Measurements from ENCODE around the gene LRRC39.

The LRRC39 gene

GRCh38 chr1:100145116-100145515 lies 32.9 kb downstream of the LRRC39 start:
- no peak for DNase-seq

- DNase-seq = no peak
These were observed 35.7 kb downstream of the LRRC39 start for GRCh38 chr1:100142343-100142742.

GRCh38 chr1:100141192-100141591 lies 36.9 kb downstream of the LRRC39 start:
- no peak for DNase-seq

GRCh38 chr1:100137602-100138001 lies 40.5 kb downstream of the LRRC39 start:
- DNase-seq = no peak

- DNase-seq = no peak
These were observed 43.2 kb downstream of the LRRC39 start for GRCh38 chr1:100134872-100135271.

- DNase-seq = peak; percentile 96
These were observed 45.2 kb downstream of the LRRC39 start, which contains the start of the genes SASS6 and TRMT13 for GRCh38 chr1:100132566-100133477. Gene SASS6 (minus strand): TSS chr1:100132930. CDS start chr1:100132814, 116 bp downstream. Gene TRMT13 (plus strand): TSS chr1:100133163. CDS start chr1:100133169, 6 bp downstream.

- no peak for DNase-seq
These were observed 46.4 kb downstream of the LRRC39 start for GRCh38 chr1:100131623-100132022.

- no peak for DNase-seq
These were observed 47.4 kb downstream of the LRRC39 start for GRCh38 chr1:100130552-100131077.

- DNase-seq = no peak
These were observed 50.8 kb downstream of the LRRC39 start for GRCh38 chr1:100127226-100127625.

- DNase-seq = no peak
These were observed 55.9 kb downstream of the LRRC39 start for GRCh38 chr1:100122177-100122576.

- no peak for DNase-seq
These were observed 62.5 kb downstream of the LRRC39 start for GRCh38 chr1:100115524-100115923.

- DNase-seq = no peak
These were observed 68.4 kb downstream of the LRRC39 start for GRCh38 chr1:100109554-100110066.

- no peak for DNase-seq
These were observed 70.4 kb downstream of the LRRC39 start for GRCh38 chr1:100107696-100108095.

GRCh38 chr1:100101564-100101963 lies 76.5 kb downstream of the LRRC39 start:
- no peak for DNase-seq

- DNase-seq = no peak
These were observed 77.9 kb downstream of the LRRC39 start for GRCh38 chr1:100100202-100100601.
